HG02610 (cell line): ENCODE results near the gene ALDH3A1.
"Not testable (repeated sequence)": the region's sequence is repeated elsewhere in the genome, so short reads cannot be mapped to it uniquely, and the experiment has no call there.

ENCODE experiments used
- ATAC-seq: cut with Tn5 transposase; IDR thresholded peaks from one replicate; pipeline ENCODE4 v1.9.1; 2021; ENCODE audit warnings: mild to moderate bottlenecking, moderate library complexity; ENCODE audit not compliant: unreplicated experiment

The ALDH3A1 gene

GRCh38 chr17:19747829-19748806, at the start of gene ALDH3A1:
TSS of gene ALDH3A1 (minus strand) at chr17:19748298. CDS start at chr17:19745129, 3,169 bp downstream.
- no peak for ATAC-seq

GRCh38 chr17:19796457-19796856, 48.4 kb upstream of the ALDH3A1 start:
- ATAC-seq = no peak

GRCh38 chr17:19791918-19792550, 43.9 kb upstream of the ALDH3A1 start:
- ATAC-seq = no peak

- ATAC-seq = no peak
These were observed 39.7 kb upstream of the ALDH3A1 start for GRCh38 chr17:19787733-19788357.

GRCh38 chr17:19785854-19786253, 37.8 kb upstream of the ALDH3A1 start:
- ATAC-seq = no peak

- no peak for ATAC-seq
These were observed 33.7 kb upstream of the ALDH3A1 start for GRCh38 chr17:19781488-19782458.

- no peak for ATAC-seq
These were observed 32.7 kb upstream of the ALDH3A1 start for GRCh38 chr17:19780846-19781245.

GRCh38 chr17:19773534-19773933, 25.4 kb upstream of the ALDH3A1 start:
- ATAC-seq = no peak

GRCh38 chr17:19771971-19772630, 24.0 kb upstream of the ALDH3A1 start:
- no peak for ATAC-seq

- no peak for ATAC-seq
These were observed 23.1 kb upstream of the ALDH3A1 start for GRCh38 chr17:19770985-19771735.

GRCh38 chr17:19769946-19770652, 22.0 kb upstream of the ALDH3A1 start:
- no peak for ATAC-seq

GRCh38 chr17:19768046-19768782, 20.1 kb upstream of the ALDH3A1 start:
- no peak for ATAC-seq

- ATAC-seq = no peak
These were observed 18.5 kb upstream of the ALDH3A1 start for GRCh38 chr17:19766421-19767270.

- no peak for ATAC-seq
These were observed 17.9 kb upstream of the ALDH3A1 start for GRCh38 chr17:19766016-19766415.

GRCh38 chr17:19763991-19764390, 15.9 kb upstream of the ALDH3A1 start:
- ATAC-seq = not testable (repeated sequence)

- ATAC-seq = no peak
These were observed 15.3 kb upstream of the ALDH3A1 start for GRCh38 chr17:19763416-19763815.

GRCh38 chr17:19762515-19762961, 14.4 kb upstream of the ALDH3A1 start:
- peak; percentile 43 for ATAC-seq
